Endodermal cell (in vitro differentiated cells): Measurements from ENCODE around the gene SCPEP1. TPM values are rescaled to one million over a fixed set of nuclear protein-coding genes. Genes with fewer than 3 reads are reported as not detected.
A peak's percentile ranks its signal among the peaks of the same experiment; 100 is the strongest.
"Not testable (repeated sequence)": the region's sequence is repeated elsewhere in the genome, so short reads cannot be mapped to it uniquely, and the experiment has no call there.

Experiments
- DNase-seq: peaks from one replicate; pipeline ENCODE4 v3.0.0-alpha.2; 2017
- H3K27ac ChIP-seq: 2 replicates; pipeline ENCODE4 v1.5.1; 2013; ENCODE audit warnings: mild to moderate bottlenecking, low read depth, low read length, moderate library complexity
- H3K27me3 ChIP-seq: 2 replicates; pipeline ENCODE4 v1.6.1; 2013; ENCODE audit warnings: mild to moderate bottlenecking, low read length, moderate library complexity; ENCODE audit not compliant: insufficient read depth, control insufficient read depth, poor library complexity, severe bottlenecking
- H3K36me3 ChIP-seq: 2 replicates; pipeline ENCODE4 v1.7.0; 2013; ENCODE audit warnings: mild to moderate bottlenecking, low read length, moderate library complexity; ENCODE audit not compliant: control insufficient read depth, insufficient read depth
- H3K4me1 ChIP-seq: one replicate; pipeline ENCODE4 v1.7.0; 2013; ENCODE audit warnings: low read length; ENCODE audit not compliant: control insufficient read depth, insufficient read depth
- H3K4me3 ChIP-seq: 2 replicates; pipeline ENCODE4 v1.5.1; 2013; ENCODE audit warnings: mild to moderate bottlenecking, low read length, moderate library complexity
- H3K9ac ChIP-seq: 2 replicates; pipeline ENCODE4 v1.6.1; 2013; ENCODE audit warnings: mild to moderate bottlenecking, low read length, moderate library complexity; ENCODE audit not compliant: poor library complexity, severe bottlenecking; ENCODE audit errors: extremely low read depth
- H3K9me3 ChIP-seq: 2 replicates; pipeline ENCODE4 v1.6.1; 2013; ENCODE audit warnings: mild to moderate bottlenecking, low read length, moderate library complexity; ENCODE audit not compliant: control insufficient read depth
- H3K27ac Mint-ChIP-seq: 2 replicates; pipeline ENCODE4 v1.8.0; 2020; ENCODE audit warnings: mixed read lengths
- H3K27me3 Mint-ChIP-seq: 2 replicates; pipeline ENCODE4 v1.8.0; 2021; ENCODE audit warnings: mild to moderate bottlenecking, mixed read lengths; ENCODE audit not compliant: insufficient read depth
- H3K36me3 Mint-ChIP-seq: 2 replicates; pipeline ENCODE4 v1.8.0; 2020; ENCODE audit warnings: low read depth, mixed read lengths
- H3K4me1 Mint-ChIP-seq: 2 replicates; pipeline ENCODE4 v1.8.0; 2020; ENCODE audit warnings: mixed read lengths
- H3K4me3 Mint-ChIP-seq: 2 replicates; pipeline ENCODE4 v1.8.0; 2020; ENCODE audit warnings: mild to moderate bottlenecking, moderate library complexity, mixed read lengths
- H3K9me3 Mint-ChIP-seq: 2 replicates; pipeline ENCODE4 v1.8.0; 2020; ENCODE audit warnings: mild to moderate bottlenecking, mixed read lengths
- WGBS, 2 experiments: methylation state at CpG; one replicate each; pipeline versions ENCODE4 v1.1.5 to v1.1.7; 2013; ENCODE audit warnings: missing lambda C conversion rate in 2 of 2, mixed read lengths in 1 of 2; ENCODE audit not compliant: insufficient coverage in 1 of 2, insufficient read length in 1 of 2; 5-methylcytosine and 5-hydroxymethylcytosine counted together
- total RNA-seq, 2 donors: library from RNA; stranded (reverse); fragmentation: NEBNext Ultra II Directional in 1 of 2; extraction: Animal tissue kit (Norgen Biotek cat#: 25700) in 1 of 2; gene quantifications; 2 replicates in 1 of 2; 3 replicates in 1 of 2; pipeline ENCODE4 v1.2.1, GENCODE V29; 2021
- TF ChIP-seq, protein P1 (sequence below): fragments of 200-600 bp; sonication (generic); conservative IDR thresholded peaks from 2 replicates; pipeline ENCODE4 v1.5.0; 2021; ENCODE audit warnings: antibody characterized with exemption, mild to moderate bottlenecking

Gene SCPEP1
- total RNA-seq, 2 donors from 2014 or later = 28.5 to 30.8 TPM

DNA sequence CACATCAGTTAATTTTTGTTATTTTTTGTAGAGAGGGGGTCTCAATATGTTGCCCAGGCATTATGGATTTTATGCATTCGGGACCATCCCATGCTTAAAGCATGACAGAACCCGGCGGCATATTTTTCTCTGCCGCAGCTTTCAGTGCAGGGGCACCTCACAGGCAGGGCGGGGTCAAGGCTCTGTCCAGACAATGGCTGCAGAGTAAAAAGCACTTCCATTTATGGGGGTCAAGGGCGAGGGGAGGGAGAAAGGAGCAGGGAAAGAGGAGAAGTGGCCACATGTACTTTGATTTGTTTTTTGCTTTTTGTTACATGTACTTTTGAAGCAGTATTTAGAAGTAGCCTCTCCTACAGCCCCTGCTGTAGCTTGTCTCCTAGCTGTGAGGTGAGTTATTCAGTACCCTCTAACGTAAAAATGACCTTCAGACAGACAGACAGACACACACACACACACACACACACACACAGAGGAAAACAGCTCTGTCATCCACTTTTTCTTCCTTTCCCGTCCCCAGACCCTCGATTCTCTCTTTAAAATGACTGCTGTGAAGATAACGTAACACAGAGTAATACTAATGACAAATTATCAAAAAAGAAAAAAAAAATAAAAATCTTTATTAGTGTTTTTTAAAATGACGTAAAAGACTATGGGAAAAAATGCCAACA lies 856 bp upstream of the SCPEP1 start:
- no peaks in the 10 kb centered on the region for H3K4me1 ChIP-seq
- peaks cover 22% of the 10 kb centered on the region for H3K4me1 Mint-ChIP-seq

DNA sequence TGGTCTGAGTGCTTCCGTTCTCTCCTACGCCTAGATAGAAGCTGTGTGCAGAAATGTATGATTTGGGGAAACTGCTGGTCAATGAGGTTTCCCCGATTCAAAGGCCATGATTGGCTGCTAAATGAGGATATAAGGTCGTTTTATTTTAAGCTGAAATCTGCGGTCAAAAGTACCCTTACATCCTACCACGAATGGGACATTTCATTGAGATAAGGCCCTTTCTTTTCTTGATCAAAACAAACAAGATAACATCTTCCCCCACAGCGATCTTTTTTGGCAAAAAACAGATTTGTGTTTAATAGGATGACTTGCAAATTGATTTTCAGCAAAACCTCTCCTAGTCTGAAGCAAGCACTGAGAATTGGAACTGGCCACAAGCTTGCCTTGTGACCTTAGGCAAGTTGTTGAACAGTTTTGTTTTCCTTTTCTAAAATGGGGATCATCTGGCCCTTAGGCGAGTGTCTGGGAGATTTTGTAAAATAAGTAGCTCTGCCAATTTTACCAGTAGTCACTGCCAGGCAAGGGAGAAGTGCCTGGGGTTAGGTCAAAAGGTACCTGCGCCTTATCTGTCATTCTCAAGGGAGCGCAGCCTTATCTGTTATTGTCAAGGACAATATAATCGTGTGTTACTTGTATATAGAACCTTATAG lies 635 bp downstream of the SCPEP1 start:
- Histone ChIP-seq H3K27ac (no peak overlapping the region), H3K4me1 (no peaks in the 10 kb centered on the region), H3K36me3 (no peaks in the 10 kb centered on the region)

More for the DNA sequence above, 856 bp upstream of the SCPEP1 start:
- H3K27me3 ChIP-seq = no peaks in the 10 kb centered on the region
- H3K27ac ChIP-seq = no peak overlapping the region
- Mint-ChIP-seq H3K4me3 (peak overlapping the region; percentile 60), H3K27me3 (peaks cover 3% of the 10 kb centered on the region), H3K36me3 (peaks cover 2% of the 10 kb centered on the region), H3K9me3 (peaks cover 10% of the 10 kb centered on the region), H3K27ac (no peak overlapping the region)
- peak; percentile 50 for DNase-seq
- H3K9ac ChIP-seq = no peak overlapping the region
- H3K4me3 ChIP-seq = no peak overlapping the region
- H3K9me3 ChIP-seq = peaks cover 19% of the 10 kb centered on the region
- WGBS, 2 experiments = 79 to 100% methylated on average over 4 to 9 of the region's 11 CpGs
- H3K36me3 ChIP-seq = no peaks in the 10 kb centered on the region
- TF ChIP-seq, protein P1, sequence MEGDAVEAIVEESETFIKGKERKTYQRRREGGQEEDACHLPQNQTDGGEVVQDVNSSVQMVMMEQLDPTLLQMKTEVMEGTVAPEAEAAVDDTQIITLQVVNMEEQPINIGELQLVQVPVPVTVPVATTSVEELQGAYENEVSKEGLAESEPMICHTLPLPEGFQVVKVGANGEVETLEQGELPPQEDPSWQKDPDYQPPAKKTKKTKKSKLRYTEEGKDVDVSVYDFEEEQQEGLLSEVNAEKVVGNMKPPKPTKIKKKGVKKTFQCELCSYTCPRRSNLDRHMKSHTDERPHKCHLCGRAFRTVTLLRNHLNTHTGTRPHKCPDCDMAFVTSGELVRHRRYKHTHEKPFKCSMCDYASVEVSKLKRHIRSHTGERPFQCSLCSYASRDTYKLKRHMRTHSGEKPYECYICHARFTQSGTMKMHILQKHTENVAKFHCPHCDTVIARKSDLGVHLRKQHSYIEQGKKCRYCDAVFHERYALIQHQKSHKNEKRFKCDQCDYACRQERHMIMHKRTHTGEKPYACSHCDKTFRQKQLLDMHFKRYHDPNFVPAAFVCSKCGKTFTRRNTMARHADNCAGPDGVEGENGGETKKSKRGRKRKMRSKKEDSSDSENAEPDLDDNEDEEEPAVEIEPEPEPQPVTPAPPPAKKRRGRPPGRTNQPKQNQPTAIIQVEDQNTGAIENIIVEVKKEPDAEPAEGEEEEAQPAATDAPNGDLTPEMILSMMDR = no peak

DNA sequence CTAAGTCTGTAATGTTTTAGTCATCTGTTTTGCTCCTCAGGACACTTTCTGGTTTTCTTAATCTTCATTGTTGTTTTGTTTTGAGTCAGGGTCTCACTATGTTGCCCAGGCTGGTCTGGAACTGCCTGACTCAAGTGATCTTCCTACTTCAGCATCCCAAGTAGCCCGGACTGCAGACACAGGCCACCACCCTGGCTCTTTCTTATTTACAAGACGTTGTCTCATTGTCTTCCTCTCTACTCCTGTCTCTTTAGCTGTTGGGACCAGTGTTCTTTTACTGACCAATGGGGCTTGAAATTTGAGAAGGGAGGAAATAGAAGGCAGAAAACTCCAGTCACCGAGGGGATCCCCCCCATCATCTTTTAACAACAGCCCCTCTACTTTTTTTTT lies 1.2 kb downstream of the SCPEP1 start:
- Histone ChIP-seq H3K27me3 (no peaks in the 10 kb centered on the region), H3K4me1 (no peaks in the 10 kb centered on the region), H3K36me3 (no peaks in the 10 kb centered on the region), H3K4me3 (peak overlapping the region; percentile 85), H3K9ac (no peak overlapping the region), H3K9me3 (no peaks in the 10 kb centered on the region), H3K27ac (no peak overlapping the region)
- no peak overlapping the region for H3K27ac Mint-ChIP-seq
- TF ChIP-seq, protein P1 = no peak
- peak overlapping the region; percentile 60 for H3K4me3 Mint-ChIP-seq
- H3K36me3 Mint-ChIP-seq = peaks cover 2% of the 10 kb centered on the region
- H3K4me1 Mint-ChIP-seq = peaks cover 22% of the 10 kb centered on the region
- peak; percentile 55 for DNase-seq
- H3K27me3 Mint-ChIP-seq = peaks cover 3% of the 10 kb centered on the region
- no peaks in the 10 kb centered on the region for H3K9me3 Mint-ChIP-seq
- 41 to 60% methylated on average over 1 to 2 of the region's 3 CpGs for WGBS, 2 experiments

More for the DNA sequence above, 635 bp downstream of the SCPEP1 start:
- Mint-ChIP-seq H3K4me3 (peak overlapping the region; percentile 60), H3K4me1 (peaks cover 22% of the 10 kb centered on the region), H3K27me3 (peaks cover 3% of the 10 kb centered on the region), H3K27ac (peak overlapping the region; percentile 82), H3K36me3 (peaks cover 2% of the 10 kb centered on the region), H3K9me3 (peaks cover under 1% of the 10 kb centered on the region)
- peak overlapping the region; percentile 85 for H3K4me3 ChIP-seq
- TF ChIP-seq, protein P1 = no peak
- peaks cover 4% of the 10 kb centered on the region for H3K9me3 ChIP-seq
- H3K27me3 ChIP-seq = no peaks in the 10 kb centered on the region
- 56 to 58% methylated on average over 5 to 11 of the region's 11 CpGs for WGBS, 2 experiments
- peak; percentile 60 for DNase-seq
- peak overlapping the region; percentile 48 for H3K9ac ChIP-seq

DNA sequence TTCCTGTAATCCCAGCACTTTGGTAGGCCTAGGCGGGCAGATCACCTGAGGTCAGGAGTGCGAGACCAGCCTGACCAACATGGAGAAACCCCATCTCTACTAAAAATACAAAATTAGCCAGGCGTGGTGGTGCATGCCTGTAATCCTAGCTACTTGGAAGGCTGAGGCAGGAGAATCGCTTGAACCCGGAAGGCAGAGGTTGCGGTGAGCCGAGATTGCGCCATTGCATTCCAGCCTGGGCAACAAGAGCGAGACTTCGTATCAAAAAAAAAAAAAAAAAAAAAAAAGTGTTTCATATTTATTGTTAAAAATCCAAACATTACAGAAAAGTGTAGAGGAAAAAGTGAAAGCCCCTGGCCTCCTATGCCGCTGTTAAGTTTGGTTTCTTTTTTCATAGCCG lies 2.6 kb downstream of the SCPEP1 start:
- not testable (repeated sequence) for H3K9ac ChIP-seq, H3K4me1 ChIP-seq, H3K36me3 ChIP-seq, H3K27me3 ChIP-seq, DNase-seq, H3K27me3 Mint-ChIP-seq, H3K27ac ChIP-seq, H3K4me3 ChIP-seq, H3K9me3 ChIP-seq, H3K27ac Mint-ChIP-seq, H3K4me3 Mint-ChIP-seq, H3K9me3 Mint-ChIP-seq
- peaks cover 17% of the 10 kb centered on the region for H3K4me1 Mint-ChIP-seq
- H3K36me3 Mint-ChIP-seq = peaks cover 13% of the 10 kb centered on the region
- WGBS, 2 experiments = 96% methylated on average over 9 of the region's 12 CpGs; no CpG with 5 or more reads in 1 of the 2 experiments
